Ovary (tissue), 9 donors: ENCODE data around the gene CLASP1. TPM values are rescaled to one million over a fixed set of nuclear protein-coding genes. Genes with fewer than 3 reads are reported as not detected.

Experiments
- DNase-seq, 5 donors: peaks; one replicate each; pipeline ENCODE4 v3.0.0-alpha.2; 2019 to 2020
- H3K27ac ChIP-seq, 2 donors: fragments of 200-600 bp; one replicate each; pipeline versions ENCODE4 v1.5.1 to v1.8.0; 2019 to 2022
- H3K27me3 ChIP-seq: fragments of 200-600 bp; one replicate; pipeline ENCODE4 v1.8.0; 2022
- H3K36me3 ChIP-seq: fragments of 200-600 bp; sonication (generic); one replicate; pipeline ENCODE4 v1.5.1; 2019
- H3K4me1 ChIP-seq: one replicate; pipeline ENCODE4 v1.8.1; 2013; ENCODE audit warnings: mild to moderate bottlenecking, moderate library complexity; ENCODE audit not compliant: insufficient read depth
- H3K4me3 ChIP-seq: fragments of 200-600 bp; sonication (generic); one replicate; pipeline ENCODE4 v1.5.1; 2017
- H3K9me3 ChIP-seq, 2 donors: fragments of 200-600 bp in 1 of 2; sonication (generic) in 1 of 2; one replicate each; pipeline versions ENCODE4 v1.5.1 to v1.8.1; 2013 to 2019; ENCODE audit warnings: mild to moderate bottlenecking in 1 of 2, moderate library complexity in 1 of 2
- CTCF ChIP-seq, 3 donors: fragments of 450-650 bp in 2 of 3; fragments of 200-600 bp in 1 of 3; IDR thresholded peaks; one replicate each; pipeline versions ENCODE4 v1.5.1 to v1.8.0; 2016 to 2022; ENCODE audit warnings: antibody characterized with exemption in 3 of 3, mild to moderate bottlenecking in 1 of 3
- EP300 ChIP-seq: sonication (generic); formaldehyde crosslinking; IDR thresholded peaks from one replicate; pipeline ENCODE4 v1.6.1; 2017; ENCODE audit warnings: antibody characterized with exemption
- POLR2A ChIP-seq: fragments of 450-650 bp; IDR thresholded peaks from one replicate; pipeline ENCODE4 v1.6.1; 2017; ENCODE audit warnings: antibody characterized with exemption, mild to moderate bottlenecking, moderate library complexity
- WGBS, 3 donors: extraction: QIAGEN DNeasy Blood & Tissue Kit in 1 of 3; methylation state at CpG; one replicate each; pipeline versions ENCODE4 v1.1.5 to v1.1.7; 2013 to 2017; 5-methylcytosine and 5-hydroxymethylcytosine counted together
- intact Hi-C, 4 donors: fragments of 100-400 bp; cut with DNase I; formaldehyde crosslinking; loops; one replicate each; pipeline versions ENCODE4 v1.11.0 to v1.15.1; 2022 to 2023
- polyA plus RNA-seq, 2 donors: library from polyadenylated mRNA; stranded (reverse); fragments of 200-250 nt in 1 of 2; fragments of 350-450 nt in 1 of 2; fragmentation: Illumina TruSeq in 1 of 2; extraction: RNeasy Lipid Tissue Mini Kit (QIAGEN cat#74804) in 1 of 2; gene quantifications; one replicate each; pipeline ENCODE4 v1.2.3, GENCODE V29; 2013 to 2014
- total RNA-seq, 7 donors: library from RNA; depleted of rRNA in 2 of 7; stranded (reverse); fragments of >200 nt in 2 of 7; fragmentation: NEBNext Ultra II Directional in 3 of 7; extraction: Animal tissue kit (Norgen Biotek cat#: 25700) in 3 of 7; gene quantifications; one replicate each; pipeline versions ENCODE4 v1.1.0 to v1.2.4, GENCODE V29; 2016 to 2023
- donor health status: DM: no; HTN: no; CAD: no; lungs with moderate emphysema.
- donor health status: DM: no; HTN: no; CAD: no.
- donor health status: Bipolar disorder and iron deficiency.
- donor health status: DM: yes; HTN: yes; CAD: no.
- donor health status: DM: no; HTN: no; CAD: no.
- donor health status: DM: yes; HTN: yes; CAD: no.

Gene CLASP1
- total and polyA plus RNA-seq, 9 donors = 15.8 to 58.7 (median 47.9) TPM

- intact Hi-C loops = no loop called here
- TF ChIP-seq CTCF (IDR thresholded peaks at IDR 0.05) (no peak), POLR2A (no peak), EP300 (no peak)
- no peaks in the 10 kb centered on the region for H3K36me3 ChIP-seq
- no peaks in the 10 kb centered on the region for H3K27me3 ChIP-seq
- H3K4me1 ChIP-seq = no peaks in the 10 kb centered on the region
- no peak overlapping the region for H3K4me3 ChIP-seq
- no peak overlapping the region for H3K27ac ChIP-seq
- H3K9me3 ChIP-seq = no peaks in the 10 kb centered on the region
- DNase-seq = no peak
Observed at GRCh38 chr2:121368836-121369235, 280.4 kb downstream of the CLASP1 start.

GRCh38 chr2:121368155-121368554 lies 281.1 kb downstream of the CLASP1 start:
- no peak for TF ChIP-seq EP300
- no peak for TF ChIP-seq CTCF (IDR thresholded peaks at IDR 0.05)
- TF ChIP-seq POLR2A = no peak
- Histone ChIP-seq H3K27me3 (no peaks in the 10 kb centered on the region), H3K4me1 (no peaks in the 10 kb centered on the region), H3K9me3 (no peaks in the 10 kb centered on the region), H3K27ac (no peak overlapping the region), H3K4me3 (no peak overlapping the region), H3K36me3 (no peaks in the 10 kb centered on the region)
- intact Hi-C loops = no loop called here
- 94 to 98% (median 97%) methylated on average over 7 of the region's 7 CpGs for WGBS, 3 donors
- no peak for DNase-seq

- no peaks in the 10 kb centered on the region for H3K36me3 ChIP-seq
- no peak for DNase-seq
- H3K27me3 ChIP-seq = no peaks in the 10 kb centered on the region
- no peak overlapping the region for H3K4me3 ChIP-seq
- H3K4me1 ChIP-seq = no peaks in the 10 kb centered on the region
- intact Hi-C loops = no loop called here
- no peaks in the 10 kb centered on the region for H3K9me3 ChIP-seq
- H3K27ac ChIP-seq = no peak overlapping the region
- TF ChIP-seq EP300 = no peak
- TF ChIP-seq POLR2A = no peak
- WGBS, 3 donors = 95 to 97% (median 96%) methylated on average over 26 of the region's 26 CpGs
Observed at GRCh38 chr2:121367246-121367900, 281.9 kb downstream of the CLASP1 start.

- Histone ChIP-seq H3K9me3 (no peaks in the 10 kb centered on the region), H3K36me3 (no peaks in the 10 kb centered on the region), H3K4me3 (no peak overlapping the region), H3K27me3 (no peaks in the 10 kb centered on the region), H3K27ac (no peak overlapping the region), H3K4me1 (no peaks in the 10 kb centered on the region)
- no peak for DNase-seq
- intact Hi-C loops = no loop called here
- no peak for TF ChIP-seq CTCF (IDR thresholded peaks at IDR 0.05)
- no peak for TF ChIP-seq POLR2A
- no peak for TF ChIP-seq EP300
Observed at GRCh38 chr2:121366040-121366439, 283.2 kb downstream of the CLASP1 start.

- no peaks in the 10 kb centered on the region for H3K4me1 ChIP-seq
- H3K36me3 ChIP-seq = no peaks in the 10 kb centered on the region
- H3K27ac ChIP-seq = no peak overlapping the region
- DNase-seq = no peak
- H3K4me3 ChIP-seq = no peak overlapping the region
- H3K9me3 ChIP-seq = no peaks in the 10 kb centered on the region
- no peaks in the 10 kb centered on the region for H3K27me3 ChIP-seq
- intact Hi-C loops = no loop called here
- 76 to 83% (median 82%) methylated on average over 14 of the region's 14 CpGs for WGBS, 3 donors
- TF ChIP-seq EP300 (no peak), POLR2A (no peak), CTCF (IDR thresholded peaks at IDR 0.05) (no peak)
Observed at GRCh38 chr2:121365061-121365460, 284.2 kb downstream of the CLASP1 start.
